Thoracic aorta (tissue), 2 donors: Measurements from ENCODE around the gene WDR7. TPM values are rescaled to one million over a fixed set of nuclear protein-coding genes. Genes with fewer than 3 reads are reported as not detected.

Experiments
- ATAC-seq: fragments of 150-250 bp; one replicate; pipeline ENCODE4 v1.8.0; 2017; ENCODE audit warnings: low read depth; ENCODE audit not compliant: insufficient number of reproducible peaks, low FRiP score
- DNase-seq: peaks from one replicate; pipeline ENCODE4 v3.0.0-alpha.2; 2020; ENCODE audit warnings: low spot score
- H3K27ac ChIP-seq, 2 donors: fragments of 200-600 bp; sonication (generic); 1 replicate in 1 of 2; 2 replicates in 1 of 2; pipeline ENCODE4 v1.5.1; 2016; ENCODE audit warnings: mild to moderate bottlenecking in 2 of 2, moderate library complexity in 2 of 2
- H3K27me3 ChIP-seq: fragments of 200-600 bp; sonication (generic); replicated peaks from 2 replicates; pipeline ENCODE4 v1.6.0; 2016; ENCODE audit warnings: mild to moderate bottlenecking; ENCODE audit not compliant: insufficient read depth
- H3K36me3 ChIP-seq: fragments of 200-600 bp; sonication (generic); one replicate; pipeline ENCODE4 v1.5.1; 2016
- H3K4me1 ChIP-seq, 2 donors: fragments of 200-600 bp; sonication (generic); 1 replicate in 1 of 2; 2 replicates in 1 of 2; pipeline versions ENCODE4 v1.5.1 to v1.6.0; 2016; ENCODE audit warnings: low read depth in 2 of 2, mild to moderate bottlenecking in 1 of 2; ENCODE audit not compliant: control insufficient read depth in 1 of 2
- H3K4me3 ChIP-seq: fragments of 200-600 bp; sonication (generic); 2 replicates; pipeline ENCODE4 v1.5.1; 2016; ENCODE audit warnings: mild to moderate bottlenecking
- H3K9me3 ChIP-seq: fragments of 200-600 bp; sonication (generic); 2 replicates; pipeline ENCODE4 v1.5.1; 2016
- total RNA-seq, 2 donors: library from RNA; depleted of rRNA; stranded (reverse); fragments of >200 nt; gene quantifications; one replicate each; pipeline versions ENCODE4 v1.1.0 to v1.2.3, GENCODE V29; 2016
- TF ChIP-seq, protein P1 (sequence below): fragments of 200-600 bp; sonication (generic); IDR thresholded peaks from one replicate; pipeline ENCODE4 v1.5.1; 2019; ENCODE audit warnings: antibody characterized with exemption

Gene WDR7
- total RNA-seq, 2 donors from 2014 or later, result 33.2 to 73.1 TPM

DNA sequence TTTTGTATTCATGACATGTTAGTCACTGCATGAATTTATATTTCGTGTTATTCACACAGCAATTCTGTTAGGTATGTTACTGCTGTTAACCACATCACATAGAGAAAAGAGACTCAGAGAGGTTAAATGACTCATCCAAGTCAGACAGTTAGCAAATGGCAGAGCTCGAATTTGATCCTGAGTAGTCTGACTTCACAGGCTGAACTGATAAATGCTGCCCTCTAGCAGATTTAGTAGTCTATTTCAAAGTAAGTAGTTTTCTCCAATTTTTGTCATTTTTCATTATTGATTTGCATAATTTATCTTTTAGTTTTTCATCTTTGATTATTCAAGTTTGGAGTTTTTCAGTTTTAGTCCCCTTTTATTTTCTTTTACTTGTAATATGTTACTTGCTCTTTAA lies 58.3 kb downstream of the WDR7 start:
- ATAC-seq (no peak), DNase-seq (no peak)
- Histone ChIP-seq H3K27ac (no peak overlapping the region), H3K27me3 (no peaks in the 10 kb centered on the region), H3K4me1 (no peaks in the 10 kb centered on the region), H3K4me3 (no peak overlapping the region), H3K9me3 (no peaks in the 10 kb centered on the region), H3K36me3 (peaks cover 2% of the 10 kb centered on the region)
- TF ChIP-seq, protein P1, sequence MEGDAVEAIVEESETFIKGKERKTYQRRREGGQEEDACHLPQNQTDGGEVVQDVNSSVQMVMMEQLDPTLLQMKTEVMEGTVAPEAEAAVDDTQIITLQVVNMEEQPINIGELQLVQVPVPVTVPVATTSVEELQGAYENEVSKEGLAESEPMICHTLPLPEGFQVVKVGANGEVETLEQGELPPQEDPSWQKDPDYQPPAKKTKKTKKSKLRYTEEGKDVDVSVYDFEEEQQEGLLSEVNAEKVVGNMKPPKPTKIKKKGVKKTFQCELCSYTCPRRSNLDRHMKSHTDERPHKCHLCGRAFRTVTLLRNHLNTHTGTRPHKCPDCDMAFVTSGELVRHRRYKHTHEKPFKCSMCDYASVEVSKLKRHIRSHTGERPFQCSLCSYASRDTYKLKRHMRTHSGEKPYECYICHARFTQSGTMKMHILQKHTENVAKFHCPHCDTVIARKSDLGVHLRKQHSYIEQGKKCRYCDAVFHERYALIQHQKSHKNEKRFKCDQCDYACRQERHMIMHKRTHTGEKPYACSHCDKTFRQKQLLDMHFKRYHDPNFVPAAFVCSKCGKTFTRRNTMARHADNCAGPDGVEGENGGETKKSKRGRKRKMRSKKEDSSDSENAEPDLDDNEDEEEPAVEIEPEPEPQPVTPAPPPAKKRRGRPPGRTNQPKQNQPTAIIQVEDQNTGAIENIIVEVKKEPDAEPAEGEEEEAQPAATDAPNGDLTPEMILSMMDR, result no peak

DNA sequence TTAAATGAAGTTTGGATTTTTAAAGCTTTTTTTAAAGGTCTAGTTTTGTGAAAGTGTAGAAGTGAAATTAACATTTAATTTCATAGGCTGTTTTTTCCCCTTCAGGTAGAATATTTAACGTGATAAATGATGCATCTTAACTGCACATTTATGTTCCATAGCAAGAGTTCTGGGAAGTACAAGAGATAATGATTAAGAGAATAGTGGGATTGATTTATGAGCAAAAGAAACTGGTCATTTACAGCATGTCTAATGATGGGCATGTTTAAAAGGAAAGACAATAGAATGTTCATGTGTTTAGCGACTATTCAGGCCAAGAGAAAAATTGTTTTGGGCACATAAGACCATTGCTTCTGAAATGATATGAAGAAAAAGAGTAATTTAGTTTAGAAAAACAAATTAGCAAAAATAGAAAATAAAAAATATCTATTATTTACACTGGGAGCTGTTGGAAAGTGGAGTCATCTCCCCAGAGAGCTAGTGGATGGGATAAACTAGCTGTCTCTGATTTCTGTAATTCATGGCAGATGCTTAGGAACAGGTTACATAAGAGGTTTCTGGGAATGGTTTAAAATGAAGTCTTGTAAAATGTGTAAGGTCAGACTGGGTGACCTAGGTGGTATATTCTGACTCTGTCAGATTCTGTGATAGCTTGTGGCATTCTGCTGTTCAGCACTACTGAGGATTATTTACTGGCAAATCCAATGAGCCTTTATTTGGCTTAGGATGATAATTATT lies 60.7 kb downstream of the WDR7 start:
- no peaks in the 10 kb centered on the region for H3K27me3 ChIP-seq
- DNase-seq, result no peak
- no peaks in the 10 kb centered on the region for H3K4me1 ChIP-seq
- TF ChIP-seq, protein P1, result no peak
- H3K36me3 ChIP-seq, result no peaks in the 10 kb centered on the region
- no peak overlapping the region for H3K27ac ChIP-seq
- H3K9me3 ChIP-seq, result no peaks in the 10 kb centered on the region
- no peak for ATAC-seq
- no peak overlapping the region for H3K4me3 ChIP-seq

DNA sequence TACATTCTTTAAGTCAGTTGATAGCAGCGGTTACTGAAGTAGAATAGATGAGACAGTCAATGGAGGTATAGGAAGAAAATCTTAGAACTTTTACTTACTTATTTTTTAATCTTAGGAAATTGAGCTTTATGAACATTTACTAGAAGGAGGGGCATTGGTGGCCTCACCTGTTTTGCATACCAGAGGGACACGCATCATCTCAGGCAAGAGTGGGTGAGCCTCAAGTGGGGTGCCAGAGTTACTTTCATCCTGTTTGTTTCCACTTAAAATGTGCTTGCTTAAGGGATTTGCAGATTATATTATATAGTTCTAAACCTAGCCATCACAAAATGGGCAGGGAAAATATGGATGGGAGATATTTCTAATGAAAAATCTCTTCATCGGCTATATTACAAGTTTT lies 61.6 kb downstream of the WDR7 start:
- Histone ChIP-seq H3K27ac (no peak overlapping the region), H3K9me3 (no peaks in the 10 kb centered on the region), H3K36me3 (no peaks in the 10 kb centered on the region), H3K27me3 (no peaks in the 10 kb centered on the region), H3K4me3 (no peak overlapping the region), H3K4me1 (no peaks in the 10 kb centered on the region)
- no peak for ATAC-seq
- DNase-seq, result no peak
- TF ChIP-seq, protein P1, result no peak

DNA sequence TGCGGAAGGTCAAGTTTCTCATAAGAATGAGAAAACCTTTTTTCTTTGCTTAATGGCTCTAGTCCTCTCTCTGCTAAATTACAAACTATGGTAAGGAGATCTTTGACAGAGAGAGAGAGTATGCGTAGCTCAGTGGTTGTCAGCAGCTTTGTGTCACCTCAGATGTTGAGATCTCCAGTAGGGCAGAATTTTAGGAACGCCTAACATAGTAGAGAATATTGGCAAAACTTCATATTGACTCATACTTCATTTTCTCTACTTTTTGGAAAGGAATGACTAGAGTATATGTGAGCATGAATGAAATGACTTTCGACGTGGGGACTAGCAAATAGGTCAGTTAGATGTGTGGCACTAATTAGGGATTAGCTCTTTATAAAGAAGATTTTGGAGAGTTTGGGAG lies 64.0 kb downstream of the WDR7 start:
- no peak for ATAC-seq
- no peak for DNase-seq
- TF ChIP-seq, protein P1, result no peak
- Histone ChIP-seq H3K27ac (no peak overlapping the region), H3K4me1 (no peaks in the 10 kb centered on the region), H3K36me3 (no peaks in the 10 kb centered on the region), H3K9me3 (no peaks in the 10 kb centered on the region), H3K4me3 (no peak overlapping the region), H3K27me3 (no peaks in the 10 kb centered on the region)

DNA sequence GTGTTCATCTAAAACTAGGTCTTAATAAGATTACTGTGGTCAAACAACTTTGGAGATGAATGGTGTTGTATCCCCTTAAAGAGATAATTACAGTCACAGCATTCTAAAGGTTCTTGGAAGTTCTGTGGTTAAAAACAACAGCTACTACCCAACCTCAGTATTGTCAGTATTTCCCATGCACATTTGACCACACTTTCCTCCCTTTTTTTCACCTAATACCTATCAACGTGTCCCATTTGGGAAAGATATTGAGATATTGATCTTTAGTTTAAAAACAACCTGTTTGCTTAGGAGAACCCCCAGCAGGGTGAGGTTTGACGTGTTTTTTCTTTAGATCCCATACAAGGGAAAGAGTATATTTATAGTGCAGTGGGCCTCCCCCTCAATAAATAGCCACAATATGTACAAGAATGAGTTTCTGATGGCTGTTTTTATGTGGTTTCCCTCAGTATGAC lies 65.6 kb downstream of the WDR7 start:
- Histone ChIP-seq H3K36me3 (no peaks in the 10 kb centered on the region), H3K27ac (no peak overlapping the region), H3K4me1 (no peaks in the 10 kb centered on the region), H3K9me3 (no peaks in the 10 kb centered on the region), H3K4me3 (no peak overlapping the region), H3K27me3 (no peaks in the 10 kb centered on the region)
- DNase-seq (no peak), ATAC-seq (no peak)
- TF ChIP-seq, protein P1, result no peak
